ENCODE measurements around the gene ANKS1A. TPM values are rescaled to one million over a fixed set of nuclear protein-coding genes. Genes with fewer than 3 reads are reported as not detected.
A peak's percentile ranks its signal among the peaks of the same experiment; 100 is the strongest.

The ANKS1A gene
- total RNA-seq, 4 donors from 2014 or later = 5.3 to 8.6 (median 7.0) TPM

- Histone ChIP-seq H3K27me3 (no peaks in the 10 kb centered on the region), H3K4me3 (no peak overlapping the region), H3K36me3 (peaks cover 0 to 32% of the 10 kb centered on the region in 2 donors), H3K27ac (peak overlapping the region; percentile 55 to 79 (median 73)), H3K4me1 (peaks cover 11 to 23% of the 10 kb centered on the region in 2 donors), H3K9me3 (no peaks in the 10 kb centered on the region)
- ATAC-seq = no peak
- in situ Hi-C loops (cut with MboI; ENCODE audit: low sequenced_read_pairs in 4 of 4) (no loop called here), intact Hi-C loops (cut with DNase I; ENCODE audit: low total_unique reads) (no loop called here)
- TF ChIP-seq CTCF (IDR thresholded peaks at IDR 0.05 in 4 of 5, conservative IDR thresholded peaks at IDR 0.05 in 1 of 5) (no peak), POLR2A (IDR thresholded peaks at IDR 0.05) (no peak)
- no peak for DNase-seq
Observed at GRCh38 chr6:34864007-34864406, 25.0 kb upstream of the ANKS1A start.

- peak; percentile 94 to 96 for ATAC-seq
- Histone ChIP-seq H3K27me3 (no peaks in the 10 kb centered on the region), H3K9me3 (no peaks in the 10 kb centered on the region), H3K4me1 (peaks cover 11 to 23% of the 10 kb centered on the region in 2 donors), H3K4me3 (no peak overlapping the region), H3K36me3 (peaks cover 0 to 21% of the 10 kb centered on the region in 2 donors), H3K27ac (peak overlapping the region; percentile 55 to 79 (median 73))
- no peak for DNase-seq
- intact Hi-C loops (cut with DNase I; ENCODE audit: low total_unique reads) (no loop called here), in situ Hi-C loops (cut with MboI; ENCODE audit: low sequenced_read_pairs in 4 of 4) (no loop called here)
- no peak for TF ChIP-seq CTCF (IDR thresholded peaks at IDR 0.05 in 4 of 5, conservative IDR thresholded peaks at IDR 0.05 in 1 of 5)
- no peak for TF ChIP-seq POLR2A (IDR thresholded peaks at IDR 0.05)
Observed at GRCh38 chr6:34865107-34865506, 23.9 kb upstream of the ANKS1A start.

DNA sequence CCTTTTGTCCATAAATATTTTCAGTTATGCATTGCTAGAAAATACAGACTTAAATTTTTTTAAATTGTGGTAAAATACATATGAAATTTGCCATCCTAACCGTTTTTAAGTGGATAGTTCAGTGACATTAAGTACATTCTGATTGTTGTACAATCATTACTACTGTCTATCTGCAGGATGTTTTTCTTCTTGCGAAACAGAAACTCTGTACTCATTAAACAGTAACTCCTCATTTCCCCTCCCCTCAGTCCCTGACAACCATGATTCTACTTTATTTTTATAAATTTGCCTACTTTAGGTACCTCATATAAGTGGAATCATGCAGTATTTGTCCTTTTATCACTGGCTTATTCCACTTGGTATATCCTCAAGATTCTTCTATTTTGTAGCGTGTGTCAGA, 22.5 kb upstream of the ANKS1A start:
- peak overlapping the region in 2 of 4 donors; percentile 74 to 79 for H3K27ac ChIP-seq
- no peak overlapping the region for H3K4me3 ChIP-seq
- H3K4me1 ChIP-seq = peaks cover 11 to 23% of the 10 kb centered on the region in 2 donors
- ATAC-seq = no peak
- no peak for DNase-seq
- no peaks in the 10 kb centered on the region for H3K27me3 ChIP-seq
- intact Hi-C loops (cut with DNase I; ENCODE audit: low total_unique reads) (loop anchor here (2.0 kb wide), 1 partner anchor 22 kb away; the partner anchor contains the start of genes ANKS1A and TAF11), in situ Hi-C loops (cut with MboI; ENCODE audit: low sequenced_read_pairs in 4 of 4) (no loop called here)
- peaks cover 0 to 26% of the 10 kb centered on the region in 2 donors for H3K36me3 ChIP-seq
- TF ChIP-seq CTCF (IDR thresholded peaks at IDR 0.05 in 4 of 5, conservative IDR thresholded peaks at IDR 0.05 in 1 of 5) = no peak
- TF ChIP-seq POLR2A (IDR thresholded peaks at IDR 0.05) = no peak
- no peaks in the 10 kb centered on the region for H3K9me3 ChIP-seq

GRCh38 chr6:34867484-34867883, 21.6 kb upstream of the ANKS1A start:
- Histone ChIP-seq H3K4me3 (no peak overlapping the region), H3K27ac (peak overlapping the region in 1 of 4 donors; percentile 74), H3K36me3 (peaks cover 0 to 33% of the 10 kb centered on the region in 2 donors), H3K4me1 (peaks cover 11 to 23% of the 10 kb centered on the region in 2 donors), H3K27me3 (no peaks in the 10 kb centered on the region), H3K9me3 (no peaks in the 10 kb centered on the region)
- ATAC-seq (no peak), DNase-seq (no peak)
- TF ChIP-seq CTCF (IDR thresholded peaks at IDR 0.05 in 4 of 5, conservative IDR thresholded peaks at IDR 0.05 in 1 of 5) = no peak
- TF ChIP-seq POLR2A (IDR thresholded peaks at IDR 0.05) = no peak
- in situ Hi-C loops (cut with MboI; ENCODE audit: low sequenced_read_pairs in 4 of 4) = no loop called here
- intact Hi-C loops (cut with DNase I; ENCODE audit: low total_unique reads) = loop anchor here (2.0 kb wide), 1 partner anchor 21 kb away; the partner anchor contains the start of genes ANKS1A and TAF11

DNA sequence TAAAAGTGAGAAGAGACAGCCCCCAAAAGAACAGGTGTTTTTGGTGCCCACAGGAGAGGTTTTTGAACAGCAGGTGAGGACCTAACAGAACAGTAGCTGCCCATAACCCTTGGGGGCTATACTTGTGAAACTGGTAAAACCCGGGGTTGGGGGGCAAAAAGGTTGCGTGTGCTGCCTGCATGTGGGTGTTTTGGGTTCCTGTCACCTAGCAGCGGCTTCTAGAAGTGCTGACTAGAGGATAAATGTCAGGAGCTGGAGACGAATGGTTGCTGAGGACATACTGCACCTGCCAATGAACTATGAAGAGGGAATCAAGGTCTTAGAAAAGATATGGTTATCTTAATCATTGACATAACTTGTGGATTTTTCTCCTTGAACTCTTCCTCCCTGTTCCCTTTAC, 17.2 kb upstream of the ANKS1A start:
- no peaks in the 10 kb centered on the region for H3K4me1 ChIP-seq
- no peak overlapping the region for H3K4me3 ChIP-seq
- DNase-seq = no peak
- no peaks in the 10 kb centered on the region for H3K27me3 ChIP-seq
- in situ Hi-C loops (cut with MboI; ENCODE audit: low sequenced_read_pairs in 4 of 4) (no loop called here), intact Hi-C loops (cut with DNase I; ENCODE audit: low total_unique reads) (no loop called here)
- H3K9me3 ChIP-seq = no peaks in the 10 kb centered on the region
- H3K36me3 ChIP-seq = peaks cover 0 to 57% of the 10 kb centered on the region in 2 donors
- no peak overlapping the region for H3K27ac ChIP-seq
- no peak for ATAC-seq
- TF ChIP-seq CTCF (IDR thresholded peaks at IDR 0.05 in 4 of 5, conservative IDR thresholded peaks at IDR 0.05 in 1 of 5) (no peak), POLR2A (IDR thresholded peaks at IDR 0.05) (no peak)
